HPDE6-E6E7 (cell line): Measurements from ENCODE around the gene NACAD.

ENCODE experiments used
- DNase-seq: peaks from one replicate; pipeline ENCODE4 v3.0.0; 2011; ENCODE audit warnings: missing footprints; ENCODE audit errors: extremely low spot score

Gene NACAD, protein sequence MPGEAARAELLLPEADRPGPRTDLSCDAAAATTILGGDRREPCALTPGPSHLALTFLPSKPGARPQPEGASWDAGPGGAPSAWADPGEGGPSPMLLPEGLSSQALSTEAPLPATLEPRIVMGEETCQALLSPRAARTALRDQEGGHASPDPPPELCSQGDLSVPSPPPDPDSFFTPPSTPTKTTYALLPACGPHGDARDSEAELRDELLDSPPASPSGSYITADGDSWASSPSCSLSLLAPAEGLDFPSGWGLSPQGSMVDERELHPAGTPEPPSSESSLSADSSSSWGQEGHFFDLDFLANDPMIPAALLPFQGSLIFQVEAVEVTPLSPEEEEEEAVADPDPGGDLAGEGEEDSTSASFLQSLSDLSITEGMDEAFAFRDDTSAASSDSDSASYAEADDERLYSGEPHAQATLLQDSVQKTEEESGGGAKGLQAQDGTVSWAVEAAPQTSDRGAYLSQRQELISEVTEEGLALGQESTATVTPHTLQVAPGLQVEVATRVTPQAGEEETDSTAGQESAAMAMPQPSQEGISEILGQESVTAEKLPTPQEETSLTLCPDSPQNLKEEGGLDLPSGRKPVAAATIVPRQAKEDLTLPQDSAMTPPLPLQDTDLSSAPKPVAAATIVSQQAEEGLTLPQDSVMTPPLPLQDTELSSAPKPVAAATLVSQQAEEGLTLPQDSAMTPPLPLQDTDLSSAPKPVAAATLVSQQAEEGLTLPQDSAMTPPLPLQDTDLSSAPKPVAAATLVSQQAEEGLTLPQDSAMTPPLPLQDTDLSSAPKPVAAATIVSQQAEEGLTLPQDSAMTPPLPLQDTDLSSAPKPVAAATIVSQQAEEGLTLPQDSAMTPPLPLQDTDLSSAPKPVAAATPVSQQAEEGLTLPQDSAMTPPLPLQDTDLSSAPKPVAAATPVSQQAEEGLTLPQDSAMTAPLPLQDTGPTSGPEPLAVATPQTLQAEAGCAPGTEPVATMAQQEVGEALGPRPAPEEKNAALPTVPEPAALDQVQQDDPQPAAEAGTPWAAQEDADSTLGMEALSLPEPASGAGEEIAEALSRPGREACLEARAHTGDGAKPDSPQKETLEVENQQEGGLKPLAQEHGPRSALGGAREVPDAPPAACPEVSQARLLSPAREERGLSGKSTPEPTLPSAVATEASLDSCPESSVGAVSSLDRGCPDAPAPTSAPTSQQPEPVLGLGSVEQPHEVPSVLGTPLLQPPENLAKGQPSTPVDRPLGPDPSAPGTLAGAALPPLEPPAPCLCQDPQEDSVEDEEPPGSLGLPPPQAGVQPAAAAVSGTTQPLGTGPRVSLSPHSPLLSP (N-terminal part only)

DNA sequence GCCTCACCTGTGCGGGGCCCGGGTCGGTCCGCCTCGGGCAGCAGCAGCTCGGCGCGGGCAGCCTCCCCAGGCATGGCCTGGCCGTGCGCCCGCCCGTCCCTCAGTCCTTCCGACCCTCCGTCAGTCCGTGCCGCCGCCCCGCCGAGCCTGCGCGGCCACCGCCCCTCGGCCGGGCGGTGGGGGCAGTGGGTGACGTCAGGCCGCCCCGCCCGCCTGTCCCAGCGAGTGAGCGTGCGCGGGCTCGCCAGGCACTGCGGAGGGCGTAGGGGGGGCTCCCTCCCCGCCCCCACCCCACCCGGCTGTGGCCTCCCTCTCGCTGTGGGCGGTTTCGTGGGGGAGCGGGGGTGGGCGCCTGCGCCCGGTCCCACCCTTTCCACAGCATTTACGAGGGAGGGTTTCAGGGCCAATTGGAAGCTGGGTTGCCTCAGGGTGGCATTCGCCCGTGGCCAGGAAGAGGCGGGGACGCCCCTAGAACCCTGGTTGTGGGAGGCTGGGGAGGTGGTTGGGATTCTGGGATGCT lies at the start of gene NACAD:
NACAD (minus strand) TSS at position 149 of the 520 bp plus-strand sequence; CDS start at position 74, 75 bp downstream.
- no peak for DNase-seq

DNA sequence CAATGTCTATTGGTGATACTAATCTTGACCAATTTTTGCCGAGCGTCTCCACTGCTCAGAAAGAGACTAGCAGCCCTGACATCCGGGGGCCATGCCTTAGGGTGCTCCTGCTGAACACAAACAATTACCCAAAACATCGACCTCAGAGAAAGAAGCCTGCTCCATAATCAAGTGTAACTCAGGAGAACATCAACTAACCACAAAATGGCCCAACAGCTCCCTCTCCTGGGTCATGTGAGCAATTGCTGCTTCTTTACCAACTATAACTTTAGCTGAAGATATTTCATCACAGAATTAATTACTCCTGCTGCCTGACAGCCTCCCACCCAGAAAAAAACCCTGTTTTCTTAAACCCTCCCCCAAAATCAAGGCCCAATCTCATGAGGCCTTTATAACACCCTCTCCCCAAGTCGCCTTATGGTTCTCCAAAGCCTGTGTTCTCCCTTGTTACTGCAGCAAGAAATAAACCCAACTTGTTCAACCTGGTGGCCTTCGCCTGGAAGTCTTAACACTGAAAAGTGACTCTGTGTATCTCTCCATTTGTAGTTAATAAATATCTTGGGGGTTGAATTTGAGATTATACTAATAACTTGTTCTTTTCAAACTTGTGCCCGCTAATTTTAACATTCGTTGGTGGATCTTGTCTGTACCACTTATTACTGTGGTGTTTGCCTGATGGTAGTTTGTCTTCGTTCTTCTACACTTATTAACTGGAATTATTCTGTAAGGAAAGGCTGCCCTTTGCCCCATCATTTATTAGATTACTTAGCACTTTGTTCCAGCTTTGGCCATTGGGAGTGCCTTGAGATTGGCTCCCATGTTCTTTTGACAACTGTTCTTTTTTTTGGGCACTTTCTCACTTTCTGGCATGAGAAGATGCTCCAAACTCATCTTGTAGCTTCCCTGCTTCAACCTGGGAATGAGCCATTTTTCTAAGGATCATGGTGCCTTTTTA lies 47.6 kb upstream of the NACAD start:
- peak; percentile 80 for DNase-seq

DNA sequence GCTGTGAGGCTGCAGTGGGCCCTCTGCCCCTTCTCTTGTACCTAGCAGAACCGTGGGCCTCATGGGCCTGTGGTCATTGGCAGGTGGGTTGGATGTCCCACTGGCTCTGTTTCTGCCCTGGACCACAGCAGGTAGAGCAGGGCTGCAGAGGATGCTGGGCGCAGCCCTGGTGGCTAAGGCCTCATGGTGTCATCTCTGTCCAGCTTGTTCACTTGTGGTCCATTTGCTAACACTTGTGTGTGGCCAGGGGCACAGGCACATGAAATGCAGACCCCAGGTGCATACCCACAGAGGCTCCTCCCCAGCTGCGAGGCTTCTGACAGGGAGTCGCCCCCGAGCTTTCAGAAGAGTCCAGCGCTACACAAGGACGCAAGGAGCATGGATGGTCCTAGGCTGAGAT lies 45.1 kb upstream of the NACAD start:
- no peak for DNase-seq

DNA sequence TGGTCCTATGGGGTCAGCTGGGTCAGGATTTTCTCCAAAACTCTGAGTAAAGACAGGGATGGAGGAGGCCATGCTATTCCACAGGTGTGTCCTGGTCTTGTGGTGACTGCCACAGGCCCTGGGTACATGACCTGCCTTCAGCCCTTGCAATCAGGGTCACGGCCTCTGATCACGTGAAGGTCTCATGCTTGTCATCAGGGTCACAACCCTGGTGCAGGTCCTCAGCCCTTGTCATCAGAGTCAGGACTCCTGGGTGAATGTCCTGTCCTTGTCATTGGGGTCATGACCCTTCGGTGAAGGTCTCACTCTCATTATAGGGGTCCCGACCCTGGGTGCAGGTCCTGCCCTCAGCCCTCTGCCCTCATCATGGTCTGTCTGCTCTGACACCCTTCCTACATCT lies 44.6 kb upstream of the NACAD start:
- DNase-seq = no peak

DNA sequence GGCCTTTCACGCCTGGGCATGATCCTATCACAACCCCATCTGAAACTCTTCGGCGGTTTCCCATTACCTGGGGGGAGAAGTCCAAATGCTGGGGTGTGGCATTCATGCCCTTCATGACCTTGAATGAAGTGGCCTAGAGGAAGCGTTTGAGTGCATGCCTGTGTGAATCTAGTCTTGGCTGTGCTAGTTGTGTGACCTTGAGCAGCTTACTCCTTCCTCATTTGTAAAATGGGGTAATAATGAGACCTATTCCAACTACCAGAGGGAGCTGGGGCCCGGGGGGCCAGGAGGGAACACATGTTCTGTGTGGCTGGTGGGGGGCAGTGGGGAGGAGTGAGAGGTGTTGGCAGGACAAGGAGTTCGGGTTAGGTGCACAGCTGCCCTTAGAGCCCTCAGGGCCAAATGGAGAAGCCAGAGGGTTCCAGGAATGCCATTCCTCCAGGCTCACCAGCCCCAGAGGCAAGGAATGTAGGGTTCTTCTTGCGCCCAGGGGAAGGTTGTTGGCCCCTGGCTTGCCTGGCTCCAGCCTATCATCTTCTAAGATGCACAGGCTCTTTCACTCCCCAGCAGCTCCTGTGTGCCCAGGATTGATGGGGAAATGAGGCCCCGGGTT lies 44.0 kb upstream of the NACAD start:
- DNase-seq = no peak

DNA sequence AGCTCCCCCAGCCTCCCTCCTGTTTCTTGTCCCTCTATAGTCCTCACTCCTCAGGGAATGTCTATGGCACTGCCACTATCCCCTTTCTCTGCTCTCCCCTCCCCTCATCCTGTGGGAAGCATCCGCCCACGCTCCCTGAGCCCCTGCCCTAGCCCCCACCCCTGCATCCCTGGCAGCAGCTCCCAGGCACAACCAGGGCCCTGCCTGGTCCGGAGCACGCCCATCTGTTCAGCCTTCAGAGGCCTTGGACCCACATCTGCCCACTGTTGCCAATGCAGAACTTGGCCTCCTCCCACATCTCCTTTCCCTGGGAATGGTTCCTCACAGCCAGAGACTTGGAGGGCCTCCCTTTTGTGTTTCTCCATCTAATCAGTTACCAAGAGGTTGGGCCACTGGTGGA lies 43.1 kb upstream of the NACAD start:
- no peak for DNase-seq

DNA sequence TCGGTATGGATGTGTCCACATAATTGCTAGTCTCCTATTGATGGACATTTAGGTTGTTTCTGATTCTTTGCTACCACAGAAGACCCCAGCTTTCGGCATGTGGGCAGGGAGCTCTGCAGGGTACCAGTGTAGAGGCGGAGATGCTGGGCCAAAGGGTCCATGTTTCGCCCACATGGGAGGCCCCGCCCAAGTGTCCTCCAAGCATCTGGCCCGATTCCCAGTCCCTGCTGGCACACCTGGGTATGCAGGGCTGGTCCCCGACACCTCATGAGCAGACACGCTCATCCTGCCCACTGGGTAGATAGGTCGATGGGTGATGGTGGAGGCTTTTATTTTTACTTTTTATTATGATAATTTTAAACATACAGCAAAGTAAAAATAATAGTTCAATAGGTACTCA lies 42.1 kb upstream of the NACAD start:
- DNase-seq = no peak

DNA sequence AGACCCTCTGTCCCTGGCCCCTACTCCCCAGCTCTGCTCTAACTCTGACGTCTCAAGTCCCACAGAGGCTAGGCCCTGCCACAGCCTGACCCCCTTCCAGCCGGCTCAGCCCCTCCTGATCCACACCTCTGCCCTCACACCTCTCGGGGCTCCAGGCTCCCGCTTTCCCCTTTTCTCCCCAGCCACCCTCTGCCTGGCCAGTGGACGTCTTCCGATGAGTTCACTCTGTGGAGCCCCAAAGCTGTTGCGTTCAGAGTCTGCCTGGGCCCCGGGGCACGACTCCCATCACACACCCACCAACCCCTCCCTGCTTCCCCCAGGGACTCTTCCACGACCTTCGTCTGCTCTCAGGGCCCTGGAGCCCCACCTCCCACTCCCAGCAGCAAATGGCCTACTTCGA lies 41.1 kb upstream of the NACAD start:
- no peak for DNase-seq

DNA sequence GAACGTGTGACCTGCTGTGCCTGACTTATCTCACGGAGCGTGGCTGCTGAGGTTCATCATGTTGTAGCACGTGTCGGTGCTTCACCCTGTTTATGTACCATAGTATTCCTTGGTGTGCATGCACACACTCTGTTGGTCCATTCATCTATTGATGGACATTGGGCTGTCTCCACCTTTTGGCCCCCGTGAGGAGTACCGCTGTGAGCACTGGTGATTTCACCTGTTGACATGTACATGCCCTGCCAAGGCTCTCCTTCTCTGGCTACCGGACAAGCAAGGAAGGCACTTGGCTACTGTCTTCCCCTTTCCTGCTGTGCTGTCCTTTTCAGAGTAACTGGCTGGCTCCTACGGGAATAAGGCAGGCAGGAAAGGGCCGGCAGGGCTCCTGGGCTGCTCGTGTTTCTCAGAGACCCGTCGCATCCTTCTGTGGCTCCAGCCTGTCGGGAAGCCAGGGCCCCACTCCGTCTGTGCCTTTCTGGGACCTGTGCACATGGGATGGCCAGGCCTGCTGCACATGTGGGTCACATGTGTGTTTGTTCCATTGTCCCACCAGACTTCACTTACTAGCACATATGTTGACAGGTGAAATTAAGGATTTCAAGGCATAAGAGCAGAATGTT lies 40.5 kb upstream of the NACAD start:
- no peak for DNase-seq

DNA sequence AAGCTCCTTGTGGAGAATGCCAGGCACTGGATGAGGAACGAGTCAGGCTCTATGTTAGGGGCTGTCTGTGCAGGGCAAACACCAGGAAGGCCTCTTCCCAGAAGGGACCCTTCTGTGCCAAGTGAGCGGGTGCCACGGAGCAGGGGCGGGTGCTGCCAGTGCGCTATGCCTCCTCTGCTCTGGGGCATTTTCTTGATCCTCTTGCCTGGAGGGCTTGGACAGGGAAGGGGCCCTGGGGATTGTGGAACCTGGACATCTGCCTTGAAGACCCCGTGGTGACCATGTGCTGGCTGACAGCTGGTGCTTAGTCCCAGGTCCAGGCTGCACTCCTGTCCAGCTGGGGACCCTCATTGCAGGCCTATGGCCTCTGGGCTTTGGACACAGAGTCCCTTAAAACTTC lies 38.2 kb upstream of the NACAD start:
- DNase-seq = no peak

DNA sequence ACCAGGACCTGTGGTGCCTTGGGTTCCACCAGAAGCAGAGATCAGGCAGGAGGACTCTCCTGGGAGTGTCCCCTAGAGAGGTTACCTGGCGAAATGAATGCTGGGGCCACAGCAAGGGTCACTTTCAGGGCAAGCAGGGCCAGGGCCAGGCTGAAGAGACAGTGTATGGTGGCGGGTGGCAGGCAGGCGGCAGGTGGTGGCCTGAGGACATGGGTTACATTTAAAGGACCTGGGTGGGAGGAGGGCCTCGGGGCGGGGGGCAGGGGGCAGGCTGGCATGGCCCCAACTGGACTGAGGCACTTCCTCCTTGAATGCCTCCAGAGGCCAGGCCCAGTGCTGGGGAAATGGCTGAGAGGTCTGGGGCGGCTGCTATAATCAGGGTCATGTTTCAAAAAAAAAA lies 37.4 kb upstream of the NACAD start:
- DNase-seq = no peak

DNA sequence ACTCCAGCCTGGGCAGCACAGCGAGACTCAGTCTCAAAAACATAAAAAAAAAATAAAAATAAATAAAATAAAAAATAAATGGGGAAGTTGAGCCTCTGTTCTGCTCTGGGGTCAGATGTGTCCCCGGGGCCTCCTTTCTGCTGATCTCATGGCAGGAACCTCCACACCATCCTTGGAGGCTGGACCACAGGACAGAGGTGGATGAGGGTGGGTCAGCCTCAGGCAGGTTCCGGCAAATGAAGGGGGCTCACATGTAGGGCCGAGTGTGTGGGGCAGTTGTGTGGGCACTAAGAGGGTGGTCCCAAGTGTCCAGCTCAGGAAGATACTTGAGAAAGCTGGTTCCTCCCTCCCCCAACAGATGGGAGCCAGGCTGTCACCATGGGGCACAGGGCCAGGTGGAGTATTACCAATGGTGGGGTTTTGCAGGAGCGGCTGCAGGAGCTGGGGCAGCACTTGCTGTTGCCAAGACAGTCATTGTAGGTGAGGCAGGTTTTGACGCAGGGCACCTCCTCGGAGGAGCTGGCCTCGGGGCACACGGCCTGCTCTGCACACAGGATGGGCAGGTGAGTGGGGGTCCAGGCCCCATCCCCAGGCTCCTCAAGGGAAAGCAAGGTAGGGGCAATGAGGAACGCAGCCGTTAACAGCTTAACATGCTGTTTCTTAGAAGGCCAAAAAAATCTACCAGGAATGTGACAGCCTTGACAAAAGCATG lies 36.6 kb upstream of the NACAD start:
- no peak for DNase-seq

DNA sequence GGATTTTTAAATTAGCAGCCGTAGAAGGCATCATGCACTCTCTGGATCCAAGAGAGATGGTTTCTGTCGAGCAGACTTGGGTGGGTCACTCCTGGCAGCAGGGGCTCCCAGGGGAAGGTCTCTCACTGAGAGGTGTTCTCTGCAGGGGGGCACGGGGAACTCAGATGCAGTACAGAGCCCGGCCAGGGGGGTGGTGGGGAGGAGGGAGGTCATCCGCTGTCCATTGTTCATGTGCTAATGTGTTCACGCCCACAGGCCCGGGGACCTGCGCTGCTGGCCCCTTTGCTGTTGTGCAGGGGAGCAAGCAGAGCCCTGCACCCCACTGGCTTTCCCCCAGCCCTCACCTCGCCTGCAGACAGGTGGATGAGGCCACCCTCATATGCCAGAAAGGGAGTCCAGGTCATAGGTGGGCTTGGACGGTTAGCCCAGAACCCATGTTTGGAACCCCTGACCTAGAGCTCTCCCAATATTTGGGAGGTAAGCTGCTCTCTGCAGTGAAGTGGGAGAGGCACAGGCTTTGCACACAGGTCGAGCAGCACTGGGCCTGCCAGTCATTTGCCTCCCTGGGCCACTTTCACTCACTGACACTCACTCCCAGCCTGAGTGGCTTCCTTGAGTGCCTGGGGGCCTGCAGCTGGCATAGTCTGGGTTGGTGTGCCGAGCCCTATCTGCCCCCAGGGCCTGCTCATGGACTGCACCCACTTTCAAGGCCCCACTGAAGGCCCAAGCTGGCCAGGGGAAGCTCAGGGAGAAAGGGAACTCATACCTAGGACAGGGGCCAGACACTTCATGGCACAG lies 35.3 kb upstream of the NACAD start:
- DNase-seq = no peak

DNA sequence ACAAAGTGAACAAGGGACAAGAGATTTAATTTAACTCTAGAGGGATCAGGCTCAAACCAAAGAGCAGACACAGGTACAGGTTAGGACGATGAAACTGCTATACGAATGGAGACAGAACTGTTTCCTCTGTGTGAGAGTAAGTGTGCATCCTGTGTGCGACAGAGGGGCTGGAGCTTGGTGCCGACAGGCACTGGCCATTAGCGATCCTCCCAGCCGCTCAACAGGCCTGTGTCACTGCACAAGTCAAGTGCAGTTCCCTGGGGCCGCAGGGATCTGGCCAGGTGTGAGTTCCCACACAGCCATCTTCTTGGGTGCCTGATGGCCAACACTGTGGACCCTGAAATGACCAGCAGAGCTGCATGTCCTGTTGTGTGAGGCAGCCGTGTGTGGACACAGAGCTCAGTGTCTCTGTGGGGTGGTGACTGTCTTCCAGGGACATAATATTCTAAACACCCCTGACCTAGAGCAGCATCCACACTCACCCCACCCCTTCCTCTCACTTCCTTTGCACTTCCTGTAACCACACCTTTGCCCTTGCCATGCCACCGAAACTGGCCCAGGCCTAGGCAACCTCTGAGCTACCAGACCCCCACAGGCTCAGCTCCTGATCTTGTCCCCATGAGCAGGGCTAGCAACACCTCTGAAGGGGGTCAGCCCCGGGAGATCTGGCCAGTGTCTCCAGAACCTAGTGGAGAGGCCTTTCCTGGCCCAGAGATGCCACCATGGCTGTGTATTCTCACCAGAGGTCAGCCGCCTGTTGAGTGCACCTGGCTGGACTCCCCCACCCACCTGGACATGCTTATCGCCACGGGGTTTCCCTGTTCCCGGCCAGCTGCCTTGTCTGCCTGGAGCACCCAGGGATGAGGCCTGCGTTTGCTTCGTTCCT lies 34.4 kb upstream of the NACAD start:
- DNase-seq = no peak

DNA sequence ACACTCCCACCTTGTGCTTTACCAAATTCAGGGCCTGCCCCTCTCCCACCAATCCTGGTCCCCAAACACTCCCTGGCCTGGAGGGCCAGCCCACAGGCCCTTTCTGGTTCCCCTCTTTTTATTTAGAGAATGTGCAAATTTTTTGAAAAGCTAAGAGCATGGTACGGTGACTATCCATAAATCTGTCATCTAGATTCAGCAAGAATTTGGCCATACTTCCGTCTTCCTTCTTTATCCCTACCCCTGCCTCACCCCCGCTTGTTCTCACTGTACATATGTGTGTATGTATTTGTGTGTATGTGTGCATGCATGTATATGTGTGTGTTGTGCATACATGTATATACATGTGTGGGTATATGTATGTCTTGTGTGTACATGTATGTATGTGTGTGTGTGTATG lies 30.8 kb upstream of the NACAD start:
- no peak for DNase-seq

DNA sequence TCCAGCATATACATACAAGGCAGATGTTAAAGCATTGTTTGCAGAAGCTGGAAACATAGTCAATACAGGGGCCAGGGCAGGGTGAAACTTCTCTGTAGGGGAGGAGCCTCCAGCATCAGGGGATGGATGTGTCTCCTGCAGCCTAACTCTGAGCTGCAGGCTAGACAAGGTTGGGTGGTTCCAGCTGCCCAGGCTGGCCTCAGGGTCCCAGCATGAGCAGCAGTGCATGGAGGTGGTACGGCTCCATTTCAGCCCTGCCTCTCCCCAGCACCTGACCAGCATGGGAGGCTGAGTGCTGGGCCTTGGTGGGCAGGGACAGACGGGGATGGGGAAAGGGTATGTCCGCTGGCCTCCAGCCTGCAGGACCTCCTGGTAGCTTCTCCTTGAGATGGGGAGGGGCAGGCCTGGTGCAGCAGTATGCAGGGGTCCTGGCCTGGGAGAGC lies 30.1 kb upstream of the NACAD start:
- no peak for DNase-seq

DNA sequence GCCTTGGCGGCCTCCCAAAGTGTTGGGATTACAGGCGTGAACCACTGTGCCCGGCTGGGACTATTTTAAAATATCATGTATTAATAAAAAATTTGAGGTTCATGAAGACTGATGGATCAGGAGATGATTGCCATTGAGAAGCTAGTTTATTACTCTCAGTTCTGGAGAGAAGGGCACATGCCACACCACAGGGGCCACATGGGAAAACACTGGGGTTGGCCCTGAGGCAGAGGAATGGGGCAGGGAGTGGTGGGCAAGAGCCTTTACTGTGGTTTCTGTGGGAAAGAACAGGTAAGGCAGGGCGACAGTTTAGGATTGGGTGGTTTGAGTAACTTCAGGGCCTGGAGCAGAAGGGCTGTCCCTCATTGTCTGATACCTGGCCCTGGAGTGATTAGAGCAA lies 29.5 kb upstream of the NACAD start:
- DNase-seq = no peak
